ENCODE measurements around the gene MOGAT3.

The MOGAT3 gene

GRCh38 chr7:101233907-101234547 is 33.2 kb upstream of the MOGAT3 start:
- DNase-seq (ENCODE audit: low read depth): no peak
- no peak overlapping the region for H3K4me3 ChIP-seq (ENCODE audit: control insufficient read depth, low read depth, low read length)
- TF ChIP-seq, protein P1, sequence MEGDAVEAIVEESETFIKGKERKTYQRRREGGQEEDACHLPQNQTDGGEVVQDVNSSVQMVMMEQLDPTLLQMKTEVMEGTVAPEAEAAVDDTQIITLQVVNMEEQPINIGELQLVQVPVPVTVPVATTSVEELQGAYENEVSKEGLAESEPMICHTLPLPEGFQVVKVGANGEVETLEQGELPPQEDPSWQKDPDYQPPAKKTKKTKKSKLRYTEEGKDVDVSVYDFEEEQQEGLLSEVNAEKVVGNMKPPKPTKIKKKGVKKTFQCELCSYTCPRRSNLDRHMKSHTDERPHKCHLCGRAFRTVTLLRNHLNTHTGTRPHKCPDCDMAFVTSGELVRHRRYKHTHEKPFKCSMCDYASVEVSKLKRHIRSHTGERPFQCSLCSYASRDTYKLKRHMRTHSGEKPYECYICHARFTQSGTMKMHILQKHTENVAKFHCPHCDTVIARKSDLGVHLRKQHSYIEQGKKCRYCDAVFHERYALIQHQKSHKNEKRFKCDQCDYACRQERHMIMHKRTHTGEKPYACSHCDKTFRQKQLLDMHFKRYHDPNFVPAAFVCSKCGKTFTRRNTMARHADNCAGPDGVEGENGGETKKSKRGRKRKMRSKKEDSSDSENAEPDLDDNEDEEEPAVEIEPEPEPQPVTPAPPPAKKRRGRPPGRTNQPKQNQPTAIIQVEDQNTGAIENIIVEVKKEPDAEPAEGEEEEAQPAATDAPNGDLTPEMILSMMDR (IDR thresholded peaks at IDR 0.05; ENCODE audit: control insufficient read depth, insufficient read depth, low read depth, low read length, missing control alignments): no peak

DNA sequence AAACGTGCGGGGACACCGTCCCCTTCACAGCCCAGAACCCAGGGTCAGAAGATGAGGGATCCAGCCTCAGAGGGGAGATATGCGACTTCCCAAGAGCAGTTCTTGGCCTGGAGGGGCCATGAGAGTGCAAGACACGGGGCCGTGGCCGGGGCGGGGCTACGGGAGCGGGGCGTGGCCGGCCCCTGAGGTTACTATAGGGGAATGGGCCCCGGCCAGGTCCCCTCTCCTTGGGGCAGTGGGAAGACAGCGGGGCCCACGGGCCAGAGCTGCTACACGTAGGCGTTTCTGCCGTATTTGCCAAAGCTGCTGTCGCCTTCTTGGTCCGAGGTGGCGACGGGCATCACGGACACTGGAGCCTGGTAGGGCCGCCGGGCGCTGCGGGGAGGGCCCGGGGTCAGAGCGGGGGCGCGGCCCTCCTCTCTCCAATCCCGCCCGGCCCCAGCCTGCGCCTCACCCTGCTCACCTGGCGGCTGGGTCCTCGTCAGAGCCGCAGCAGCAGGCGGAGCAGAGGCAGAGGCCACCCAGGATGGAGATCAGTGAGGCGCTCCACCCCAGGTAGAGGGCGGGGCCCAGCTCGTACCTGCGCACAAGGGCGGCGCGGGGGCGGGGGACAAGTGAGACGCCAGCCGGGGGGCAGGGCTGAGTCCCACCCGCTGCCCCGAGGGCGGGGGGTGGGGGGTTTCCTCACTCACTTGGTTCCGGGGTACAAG is 31.5 kb upstream of the MOGAT3 start:
- TF ChIP-seq, protein P1 (IDR thresholded peaks at IDR 0.05; ENCODE audit: control insufficient read depth, insufficient read depth, low read depth, low read length, missing control alignments): no peak
- no peak overlapping the region for H3K4me3 ChIP-seq (ENCODE audit: control insufficient read depth, low read depth, low read length)
- no peak for DNase-seq (ENCODE audit: low read depth)

- DNase-seq (ENCODE audit: low read depth): no peak
- TF ChIP-seq, protein P1 (IDR thresholded peaks at IDR 0.05; ENCODE audit: control insufficient read depth, insufficient read depth, low read depth, low read length, missing control alignments): no peak
- no peak overlapping the region for H3K4me3 ChIP-seq (ENCODE audit: control insufficient read depth, low read depth, low read length)
These were observed 30.8 kb upstream of the MOGAT3 start for GRCh38 chr7:101231644-101232043.

DNA sequence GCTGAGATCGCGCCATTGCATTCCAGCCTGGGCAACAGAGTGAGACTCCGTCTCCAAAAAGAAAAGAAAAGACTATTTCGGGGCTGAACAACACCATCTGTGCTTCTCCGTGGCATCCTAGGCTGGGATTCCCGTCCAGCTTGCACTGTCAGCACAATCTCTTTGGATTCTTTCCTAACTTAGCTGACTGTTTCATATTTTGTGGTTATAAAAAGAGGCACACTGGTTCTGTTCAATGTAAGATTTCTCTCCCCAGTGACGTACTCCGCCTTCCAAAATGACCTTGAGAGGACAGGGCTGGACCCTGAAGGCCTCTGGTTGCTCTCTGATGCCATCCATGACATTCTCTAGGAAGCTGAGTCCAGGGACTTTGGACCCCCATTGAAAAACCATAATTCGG is 25.9 kb upstream of the MOGAT3 start:
- TF ChIP-seq, protein P1 (IDR thresholded peaks at IDR 0.05; ENCODE audit: control insufficient read depth, insufficient read depth, low read depth, low read length, missing control alignments): no peak
- DNase-seq (ENCODE audit: low read depth): no peak
- no peak overlapping the region for H3K4me3 ChIP-seq (ENCODE audit: control insufficient read depth, low read depth, low read length)

GRCh38 chr7:101225650-101226049 is 24.8 kb upstream of the MOGAT3 start:
- TF ChIP-seq, protein P1 (IDR thresholded peaks at IDR 0.05; ENCODE audit: control insufficient read depth, insufficient read depth, low read depth, low read length, missing control alignments): no peak
- no peak overlapping the region for H3K4me3 ChIP-seq (ENCODE audit: control insufficient read depth, low read depth, low read length)
- DNase-seq (ENCODE audit: low read depth): no peak

GRCh38 chr7:101223528-101223927 is 22.7 kb upstream of the MOGAT3 start:
- no peak for DNase-seq (ENCODE audit: low read depth)
- TF ChIP-seq, protein P1 (IDR thresholded peaks at IDR 0.05; ENCODE audit: control insufficient read depth, insufficient read depth, low read depth, low read length, missing control alignments): no peak
- H3K4me3 ChIP-seq (ENCODE audit: control insufficient read depth, low read depth, low read length): no peak overlapping the region
